Measurements from ENCODE around the gene AXL. TPM values are rescaled to one million over a fixed set of nuclear protein-coding genes. Genes with fewer than 3 reads are reported as not detected.
"Not testable (repeated sequence)": the region's sequence is repeated elsewhere in the genome, so short reads cannot be mapped to it uniquely, and the experiment has no call there.

The AXL gene
- total and polyA plus RNA-seq, 2 of the 13 experiments (the other 11 are each of a cell fraction or from before 2014, with no cell fraction given) = 0.71 to 5.9 TPM

DNA sequence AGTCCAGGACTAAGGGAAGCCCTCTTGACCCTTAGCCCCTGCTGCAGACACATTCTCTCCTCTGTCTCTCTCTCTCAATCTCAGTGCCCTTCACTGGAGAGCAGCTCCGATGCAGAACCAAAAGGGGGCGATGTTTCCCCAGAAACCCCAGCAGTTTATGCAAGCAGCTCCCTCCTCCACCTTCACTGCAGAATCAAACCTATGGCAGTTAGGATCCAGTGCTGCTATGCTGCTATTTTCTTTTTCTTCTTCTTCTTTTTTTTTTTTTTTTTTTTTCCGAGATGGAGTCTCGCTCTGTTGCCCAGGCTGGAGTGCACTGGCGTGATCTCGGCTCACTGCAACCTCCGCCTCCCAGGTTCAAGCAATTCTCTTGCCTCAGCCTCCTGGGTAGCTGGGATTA lies 14.7 kb upstream of the AXL start:
- H3K9ac ChIP-seq (ENCODE audit: insufficient read depth, low read depth, low read length); H3K4me2 ChIP-seq (ENCODE audit: low read depth, low read length); BruUV-seq (replicated peaks); H3K4me1 ChIP-seq (ENCODE audit: insufficient read depth, low read length); H3K27ac ChIP-seq (ENCODE audit: extremely low read length, insufficient read depth, low read length); H3K4me3 ChIP-seq (replicated peaks in 1 of 3; ENCODE audit: insufficient read depth in 1 of 3, low read depth in 2 of 3, low read length in 3 of 3); H3K9me3 ChIP-seq (ENCODE audit: low read length); H2AFZ ChIP-seq (ENCODE audit: low read length); H3K27me3 ChIP-seq (ENCODE audit: control insufficient read depth in 1 of 2, insufficient read depth in 2 of 2, low read length in 2 of 2); H4K20me1 ChIP-seq (ENCODE audit: insufficient read depth, low read length); H3K79me2 ChIP-seq (ENCODE audit: insufficient read depth, low read length); intact Hi-C loops (cut with micrococcal nuclease; ENCODE audit: unreplicated experiment); H3K36me3 ChIP-seq (replicated peaks in 1 of 2; ENCODE audit: control insufficient read depth in 1 of 2, insufficient read depth in 2 of 2, low read length in 2 of 2): not testable (repeated sequence)
- in situ Hi-C loops (cut with HindIII; ENCODE audit: extremely low pct_ligation_motif_present, low pct_unique_long_range_greater_than_20kb) = loop anchor here (5.0 kb wide), 1 partner anchor 58 kb away; the partner anchor contains the start of gene HNRNPUL1
- FAIRE-seq (peak; percentile 80), DNase-seq (ENCODE audit: low spot score) (peak; percentile 79), ATAC-seq (peak; percentile 98)
- ChIA-PET POLR2A (interaction anchor here (0.7 to 3.0 kb wide), 6 partner anchors 8 to 112 kb away, joined by 3 to 40 read pairs (median 4); partner anchors contain the start of gene HNRNPUL1), CTCF (ENCODE audit: low intra/inter-chr PET ratio, low total read pairs) (interaction anchor here (0.7 to 4.6 kb wide), 4 partner anchors 58 to 105 kb away, joined by 3 to 55 read pairs (median 4); partner anchors contain the start of gene CCDC97)
- WGBS (ENCODE audit: low lambda C conversion rate) = 43% methylated on average over 7 of the region's 7 CpGs
- peak; percentile 27 for TF ChIP-seq TEAD3 (CRISPR knock-in tag; optimal IDR thresholded peaks at IDR 0.05; ENCODE audit: borderline replicate concordance)
- peak; percentile 90 for TF ChIP-seq STAG1 (CRISPR knock-in tag; IDR thresholded peaks at IDR 0.05)
- TF ChIP-seq SAP130 (CRISPR knock-in tag; IDR thresholded peaks at IDR 0.05; ENCODE audit: low read depth) = peak; percentile 41; the same call in 1 of the 2 replicates
- TF ChIP-seq XRCC5 (optimal IDR thresholded peaks at IDR 0.05; ENCODE audit: low read length) = peak; percentile 43
- TF ChIP-seq FOSL2 (CRISPR knock-in tag; IDR thresholded peaks at IDR 0.05) = peak; percentile 48
- 0 out of 2 replicates have a peak, but pooled peaks have one; percentile 20 for TF ChIP-seq ZNF770 (CRISPR knock-in tag; IDR thresholded peaks at IDR 0.05)
- TF ChIP-seq ERF (CRISPR knock-in tag; IDR thresholded peaks at IDR 0.05) = peak; percentile 52; the same call in 1 of the 2 replicates
- TF ChIP-seq RXRB (CRISPR knock-in tag; IDR thresholded peaks at IDR 0.05; ENCODE audit: borderline replicate concordance) = peak; percentile 56
- peak; percentile 39; the same call in 1 of the 2 replicates for TF ChIP-seq GATAD2A (CRISPR knock-in tag; IDR thresholded peaks at IDR 0.05)
- peak; percentile 43; the same call in 1 of the 2 replicates for TF ChIP-seq ZNF574 (CRISPR knock-in tag; IDR thresholded peaks at IDR 0.05)
- peak in 1 of 2 experiments; percentile 22; a peak in 1 of 4 replicates for TF ChIP-seq NR2F1 (CRISPR knock-in tag; IDR thresholded peaks at IDR 0.05)
- TF ChIP-seq ZNF34 (CRISPR knock-in tag; IDR thresholded peaks at IDR 0.05; ENCODE audit: borderline replicate concordance) = 0 out of 2 replicates have a peak, but pooled peaks have one; percentile 52
- peak; percentile 71; the same call in 1 of the 2 replicates for TF ChIP-seq CEBPG (CRISPR knock-in tag; IDR thresholded peaks at IDR 0.05)
- TF ChIP-seq KLF16 (CRISPR knock-in tag; IDR thresholded peaks at IDR 0.05) = 0 out of 4 replicates have a peak, but pooled peaks of 1 of the 2 experiments have one; percentile 22
- TF ChIP-seq ZNF362 (CRISPR knock-in tag; IDR thresholded peaks at IDR 0.05; ENCODE audit: borderline replicate concordance) = 0 out of 2 replicates have a peak, but pooled peaks have one; percentile 37
- TF ChIP-seq THAP11 (CRISPR knock-in tag; IDR thresholded peaks at IDR 0.05) = peak; percentile 47
- TF ChIP-seq TARDBP (CRISPR knock-in tag; IDR thresholded peaks at IDR 0.05) = 0 out of 2 replicates have a peak, but pooled peaks have one; percentile 21
- TF ChIP-seq, protein P1, sequence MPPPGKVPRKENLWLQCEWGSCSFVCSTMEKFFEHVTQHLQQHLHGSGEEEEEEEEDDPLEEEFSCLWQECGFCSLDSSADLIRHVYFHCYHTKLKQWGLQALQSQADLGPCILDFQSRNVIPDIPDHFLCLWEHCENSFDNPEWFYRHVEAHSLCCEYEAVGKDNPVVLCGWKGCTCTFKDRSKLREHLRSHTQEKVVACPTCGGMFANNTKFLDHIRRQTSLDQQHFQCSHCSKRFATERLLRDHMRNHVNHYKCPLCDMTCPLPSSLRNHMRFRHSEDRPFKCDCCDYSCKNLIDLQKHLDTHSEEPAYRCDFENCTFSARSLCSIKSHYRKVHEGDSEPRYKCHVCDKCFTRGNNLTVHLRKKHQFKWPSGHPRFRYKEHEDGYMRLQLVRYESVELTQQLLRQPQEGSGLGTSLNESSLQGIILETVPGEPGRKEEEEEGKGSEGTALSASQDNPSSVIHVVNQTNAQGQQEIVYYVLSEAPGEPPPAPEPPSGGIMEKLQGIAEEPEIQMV (CRISPR knock-in tag; IDR thresholded peaks at IDR 0.05; ENCODE audit: low read depth) = 0 out of 2 replicates have a peak, but pooled peaks have one; percentile 58

All from HepG2 (cell line).